ENCODE results near the gene MLLT6.
A peak's percentile ranks its signal among the peaks of the same experiment; 100 is the strongest.

MLLT6 gene

DNA sequence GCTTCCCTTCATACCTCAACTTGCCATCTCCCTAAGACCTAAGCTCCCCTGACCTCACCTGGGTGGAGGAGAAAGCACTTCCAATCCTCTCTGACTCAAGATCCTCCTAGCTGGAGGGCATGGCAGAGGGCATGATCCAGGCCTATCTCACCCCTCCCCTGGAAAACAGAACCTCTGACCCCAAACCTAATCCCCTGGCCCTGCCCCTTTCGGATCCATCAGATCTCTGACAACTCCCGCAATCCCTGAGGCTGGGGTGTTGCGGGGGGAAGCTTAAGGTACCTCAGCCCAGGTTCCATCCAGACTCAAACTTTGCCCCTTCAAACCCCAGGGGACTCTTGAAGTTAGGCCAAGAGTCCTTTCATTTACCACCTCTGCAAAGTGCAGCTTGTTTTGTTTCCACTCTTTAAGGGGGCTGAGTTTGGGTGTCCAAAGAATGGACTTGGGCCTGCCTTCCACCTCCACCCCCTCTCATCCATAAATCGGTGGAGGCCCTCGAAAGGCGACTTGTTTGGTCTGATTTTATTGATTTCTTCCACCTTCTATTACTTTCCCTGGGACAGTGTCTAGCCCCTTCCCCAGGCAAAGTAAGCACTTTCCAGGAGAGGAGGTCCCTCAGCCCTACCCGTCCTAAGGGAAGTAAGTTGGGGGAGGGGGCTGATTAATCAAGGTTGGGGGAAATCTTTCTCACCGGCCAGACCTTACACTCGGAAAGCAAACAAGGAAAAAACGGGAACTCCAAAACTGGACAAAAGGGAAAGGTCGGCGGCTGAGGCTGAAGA lies 32.9 kb upstream of the MLLT6 start:
- H3K4me3 ChIP-seq (ENCODE audit: control insufficient read depth, low read depth, low read length), result no peak overlapping the region
- DNase-seq (ENCODE audit: low read depth), result no peak
- TF ChIP-seq CTCF (conservative IDR thresholded peaks at IDR 0.05; ENCODE audit: control insufficient read depth, insufficient read depth, low read depth, low read length), result no peak

- DNase-seq (ENCODE audit: low read depth), result no peak
- TF ChIP-seq CTCF (conservative IDR thresholded peaks at IDR 0.05; ENCODE audit: control insufficient read depth, insufficient read depth, low read depth, low read length), result no peak
- H3K4me3 ChIP-seq (ENCODE audit: control insufficient read depth, low read depth, low read length), result no peak overlapping the region
Observed at GRCh38 chr17:38672788-38673706, 32.0 kb upstream of the MLLT6 start.

DNA sequence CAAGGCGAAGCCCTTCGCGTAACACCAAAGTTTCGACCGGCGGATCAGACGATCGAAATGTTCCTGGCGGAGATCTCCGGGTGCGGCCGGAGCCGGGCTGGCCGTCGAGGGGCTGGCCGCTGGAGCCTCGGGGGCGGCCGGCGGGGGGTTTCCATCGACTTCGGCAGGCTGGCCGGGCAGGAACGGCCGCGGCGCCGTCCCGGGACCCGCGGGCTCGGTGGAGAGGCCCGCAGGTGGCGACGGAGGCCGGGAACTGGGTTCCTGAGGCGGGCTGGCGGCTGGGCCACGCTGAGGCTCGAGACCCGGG lies 31.4 kb upstream of the MLLT6 start:
- no peak for DNase-seq (ENCODE audit: low read depth)
- no peak overlapping the region for H3K4me3 ChIP-seq (ENCODE audit: control insufficient read depth, low read depth, low read length)
- TF ChIP-seq CTCF (conservative IDR thresholded peaks at IDR 0.05; ENCODE audit: control insufficient read depth, insufficient read depth, low read depth, low read length), result no peak

GRCh38 chr17:38674014-38674748 lies 30.9 kb upstream of the MLLT6 start:
- no peak for TF ChIP-seq CTCF (conservative IDR thresholded peaks at IDR 0.05; ENCODE audit: control insufficient read depth, insufficient read depth, low read depth, low read length)
- H3K4me3 ChIP-seq (ENCODE audit: control insufficient read depth, low read depth, low read length), result peak overlapping the region; percentile 29
- no peak for DNase-seq (ENCODE audit: low read depth)

DNA sequence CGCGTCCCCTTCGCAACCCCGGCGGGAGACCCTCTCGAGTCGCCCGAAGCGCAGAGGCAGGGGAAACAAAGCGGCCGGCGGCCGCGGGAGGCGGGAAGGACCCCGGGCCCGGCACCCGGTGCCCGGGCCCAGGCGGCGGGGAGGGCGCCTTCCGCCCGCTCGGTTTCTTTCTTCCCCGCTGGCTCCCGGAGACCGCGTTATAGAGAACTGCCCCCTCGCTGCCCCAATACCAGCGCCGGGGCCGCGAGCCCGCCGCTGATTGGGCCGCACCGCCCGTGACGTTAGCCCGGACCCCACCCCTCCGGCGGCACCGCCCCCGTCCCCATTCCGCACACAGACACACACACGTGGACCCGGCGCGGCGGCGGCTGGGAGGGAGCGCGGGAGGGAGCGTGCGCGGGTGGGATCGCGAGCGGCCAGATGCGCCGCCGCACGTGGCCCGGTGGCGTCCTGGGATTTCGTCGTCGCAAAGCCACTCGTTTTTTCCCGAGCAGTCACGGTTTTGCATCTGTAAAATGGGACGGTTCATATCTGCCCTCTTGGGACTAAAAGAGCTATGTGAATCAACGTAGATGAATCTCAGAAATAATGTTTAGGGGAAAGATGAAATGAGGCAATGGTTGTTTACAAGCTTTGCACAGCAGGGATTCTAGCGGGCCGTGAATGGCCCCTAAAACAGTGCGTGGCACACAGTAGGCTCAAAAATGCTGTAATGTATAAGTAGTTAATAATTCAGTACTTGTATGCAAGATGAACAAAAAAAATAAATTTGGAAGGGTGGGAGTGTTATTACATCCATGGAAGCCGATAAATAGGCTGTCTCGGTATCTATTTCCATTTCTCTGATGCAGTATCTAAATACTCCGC lies 30.1 kb upstream of the MLLT6 start, which contains the start of gene EPOP:
TSS of gene EPOP (minus strand) at position 209 of the 867 bp plus-strand sequence. CDS start 462 bp downstream, outside the sequence.
- DNase-seq (ENCODE audit: low read depth), result peak; percentile 74
- TF ChIP-seq CTCF (conservative IDR thresholded peaks at IDR 0.05; ENCODE audit: control insufficient read depth, insufficient read depth, low read depth, low read length), result no peak
- H3K4me3 ChIP-seq (ENCODE audit: control insufficient read depth, low read depth, low read length), result peak within 1 kb of the TSS; percentile 29

Measured in fibroblast of mammary gland (primary cell).